Smooth muscle cell (in vitro differentiated cells): ENCODE data around the gene MRNIP. TPM values are rescaled to one million over a fixed set of nuclear protein-coding genes. Genes with fewer than 3 reads are reported as not detected.

Experiments used
- DNase-seq: peaks from one replicate; lab custom pipeline; 2025; ENCODE audit not compliant: unreplicated experiment; lab: John Stamatoyannopoulos, UW
- H2AFZ ChIP-seq: fragments of 200-600 bp; sonication (generic); 2 replicates; pipeline ENCODE4 v1.6.0; 2016; ENCODE audit warnings: antibody characterized with exemption, low read depth, mild to moderate bottlenecking
- H3F3A ChIP-seq: fragments of 200-600 bp; sonication (generic); 2 replicates; pipeline ENCODE4 v1.6.0; 2017; ENCODE audit warnings: antibody characterized with exemption, low read depth
- H3K27ac ChIP-seq: fragments of 200-600 bp; sonication (generic); 2 replicates; pipeline ENCODE4 v1.5.1; 2016; ENCODE audit warnings: low read depth, mild to moderate bottlenecking
- H3K27me3 ChIP-seq: fragments of 200-600 bp; sonication (generic); 2 replicates; pipeline ENCODE4 v1.6.1; 2016; ENCODE audit warnings: low read depth, mild to moderate bottlenecking
- H3K36me3 ChIP-seq: fragments of 200-600 bp; sonication (generic); 2 replicates; pipeline ENCODE4 v1.5.1; 2016; ENCODE audit warnings: low read depth
- H3K4me1 ChIP-seq: fragments of 200-600 bp; sonication (generic); 2 replicates; pipeline ENCODE4 v1.5.1; 2016; ENCODE audit warnings: low read depth
- H3K4me2 ChIP-seq: fragments of 200-600 bp; sonication (generic); 2 replicates; pipeline ENCODE4 v1.6.0; 2016; ENCODE audit warnings: mild to moderate bottlenecking
- H3K4me3 ChIP-seq: fragments of 200-600 bp; sonication (generic); 2 replicates; pipeline ENCODE4 v1.5.1; 2016; ENCODE audit warnings: mild to moderate bottlenecking
- H3K79me2 ChIP-seq: fragments of 200-600 bp; sonication (generic); 2 replicates; pipeline ENCODE4 v1.6.0; 2016; ENCODE audit warnings: low read depth, mild to moderate bottlenecking
- H3K9ac ChIP-seq: fragments of 200-600 bp; sonication (generic); 2 replicates; pipeline ENCODE4 v1.6.0; 2016; ENCODE audit warnings: low read depth
- H3K9me3 ChIP-seq: fragments of 200-600 bp; sonication (generic); replicated peaks from 2 replicates; pipeline ENCODE4 v1.5.1; 2016; ENCODE audit warnings: low read depth
- H4K20me1 ChIP-seq: fragments of 200-600 bp; sonication (generic); 2 replicates; pipeline ENCODE4 v1.6.0; 2016; ENCODE audit warnings: low read depth
- CTCF ChIP-seq: fragments of 200-600 bp; sonication (generic); IDR thresholded peaks from 2 replicates; pipeline ENCODE4 v1.5.1; 2017; ENCODE audit warnings: borderline replicate concordance, mild to moderate bottlenecking, antibody characterized with exemption; ENCODE audit not compliant: insufficient read depth, poor library complexity, severe bottlenecking
- WGBS: methylation state at CpG from one replicate; pipeline ENCODE4 v1.1.7; 2016; ENCODE audit warnings: low lambda C conversion rate; 5-methylcytosine and 5-hydroxymethylcytosine counted together
- polyA plus RNA-seq: library from polyadenylated mRNA; unstranded; fragments of >200 nt; fragmentation: Nextera tagmentation; extraction: Ambion mirVana; gene quantifications from 2 replicates; pipeline ENCODE4 v1.2.1, GENCODE V29; 2016
- total RNA-seq: library from RNA; depleted of rRNA; stranded (reverse); fragments of >200 nt; gene quantifications from 2 replicates; pipeline ENCODE4 v1.2.3, GENCODE V29; 2014

Gene MRNIP
- total and polyA plus RNA-seq, 2 experiments from 2014 or later = 11.9 to 16.5 TPM

GRCh38 chr5:179870952-179871351, 12.3 kb upstream of the MRNIP start:
- H3F3A ChIP-seq = no peaks in the 10 kb centered on the region
- H3K4me3 ChIP-seq = no peak overlapping the region
- H3K27ac ChIP-seq = no peak overlapping the region
- no peaks in the 10 kb centered on the region for H3K4me1 ChIP-seq
- DNase-seq = no peak
- H3K27me3 ChIP-seq = no peaks in the 10 kb centered on the region
- H4K20me1 ChIP-seq = no peaks in the 10 kb centered on the region
- H3K79me2 ChIP-seq = no peaks in the 10 kb centered on the region
- no peak overlapping the region for H3K4me2 ChIP-seq
- no peak for TF ChIP-seq CTCF
- H3K9ac ChIP-seq = no peak overlapping the region
- H3K9me3 ChIP-seq = no peaks in the 10 kb centered on the region
- WGBS = 97% methylated on average over 3 of the region's 3 CpGs
- no peaks in the 10 kb centered on the region for H3K36me3 ChIP-seq
- H2AFZ ChIP-seq = no peak overlapping the region

- no peaks in the 10 kb centered on the region for H3K4me1 ChIP-seq
- H3K79me2 ChIP-seq = no peaks in the 10 kb centered on the region
- H2AFZ ChIP-seq = no peak overlapping the region
- WGBS = 85% methylated on average over 17 of the region's 17 CpGs
- H3K36me3 ChIP-seq = no peaks in the 10 kb centered on the region
- no peaks in the 10 kb centered on the region for H4K20me1 ChIP-seq
- H3K9ac ChIP-seq = no peak overlapping the region
- TF ChIP-seq CTCF = no peak
- DNase-seq = no peak
- H3K9me3 ChIP-seq = no peaks in the 10 kb centered on the region
- H3K4me2 ChIP-seq = no peak overlapping the region
- H3K27ac ChIP-seq = no peak overlapping the region
- H3F3A ChIP-seq = no peaks in the 10 kb centered on the region
- no peaks in the 10 kb centered on the region for H3K27me3 ChIP-seq
- no peak overlapping the region for H3K4me3 ChIP-seq
Measured at GRCh38 chr5:179870403-179870903, 11.8 kb upstream of the MRNIP start.

DNA sequence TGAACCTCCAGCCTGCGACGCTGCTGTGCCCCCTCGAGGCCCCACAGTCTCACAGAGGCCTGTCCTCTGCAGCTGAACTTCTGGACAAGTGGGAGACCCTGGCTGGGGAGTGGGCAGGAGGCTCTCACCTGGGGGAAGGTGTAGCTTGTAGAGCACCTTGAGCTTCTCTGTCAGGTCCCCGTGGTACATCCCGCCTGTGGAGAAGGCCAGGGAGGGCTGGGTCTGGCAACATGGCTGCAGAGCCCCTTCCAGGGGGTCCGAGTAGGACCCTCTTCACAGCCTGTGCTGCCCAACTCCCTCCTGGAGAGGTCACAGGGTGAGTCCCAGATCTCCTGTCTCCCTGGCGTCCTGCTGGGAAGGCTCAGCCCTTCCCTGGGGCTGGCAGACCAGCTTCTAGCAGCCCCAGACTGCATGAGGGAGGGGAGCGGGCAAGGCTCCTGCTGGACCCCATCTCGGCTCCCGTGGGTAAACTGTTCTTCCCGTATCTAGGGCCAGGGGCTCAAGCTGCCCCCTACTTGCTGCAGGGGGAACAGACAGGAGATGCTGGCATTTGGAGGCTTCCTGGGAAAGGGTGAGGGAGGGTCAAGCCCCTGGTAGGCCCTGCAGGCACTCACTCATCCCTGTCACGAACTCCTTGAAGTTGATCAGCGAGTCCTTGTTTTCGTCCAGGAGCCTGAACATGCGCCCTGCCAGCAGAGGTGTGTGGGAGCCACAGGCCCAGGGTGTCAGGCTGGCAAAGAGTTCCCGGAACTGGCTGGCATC, 11.2 kb upstream of the MRNIP start:
- Histone ChIP-seq H3K27me3 (no peaks in the 10 kb centered on the region), H4K20me1 (no peaks in the 10 kb centered on the region), H3K27ac (no peak overlapping the region), H3K79me2 (no peaks in the 10 kb centered on the region), H3K9ac (no peak overlapping the region), H3K4me3 (no peak overlapping the region), H3K4me1 (no peaks in the 10 kb centered on the region), H3K4me2 (no peak overlapping the region), H2AFZ (no peak overlapping the region), H3F3A (no peaks in the 10 kb centered on the region), H3K9me3 (no peaks in the 10 kb centered on the region), H3K36me3 (no peaks in the 10 kb centered on the region)
- DNase-seq = no peak
- no peak for TF ChIP-seq CTCF
- WGBS = 96% methylated on average over 16 of the region's 16 CpGs

DNA sequence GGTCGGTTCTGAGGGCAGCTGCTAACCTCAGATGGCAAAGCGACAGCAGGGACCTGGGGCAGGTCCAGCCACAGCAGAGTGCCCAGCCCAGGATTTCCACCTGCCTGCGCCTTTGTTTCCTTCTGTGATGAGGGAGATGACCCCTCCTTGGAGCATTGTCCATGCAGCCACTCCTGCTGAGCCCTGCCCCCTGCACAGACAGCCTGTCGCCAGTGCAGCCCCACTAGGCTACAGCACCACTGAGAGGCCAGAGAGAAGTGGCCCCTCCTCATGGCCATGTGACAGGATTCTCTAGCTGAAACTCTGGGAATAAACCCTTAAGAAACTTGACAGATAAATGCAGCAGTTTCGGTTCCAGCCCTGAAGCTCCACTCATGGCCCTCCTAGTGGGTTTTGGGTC, 10.5 kb upstream of the MRNIP start:
- no peak for TF ChIP-seq CTCF

More for the DNA sequence above, 10.5 kb upstream of the MRNIP start:
- Histone ChIP-seq H3K36me3 (no peaks in the 10 kb centered on the region), H3K4me3 (no peak overlapping the region), H3K79me2 (no peaks in the 10 kb centered on the region), H3K27me3 (no peaks in the 10 kb centered on the region), H3K9ac (no peak overlapping the region), H3K4me2 (no peak overlapping the region), H3K4me1 (no peaks in the 10 kb centered on the region), H4K20me1 (no peaks in the 10 kb centered on the region), H3K9me3 (no peaks in the 10 kb centered on the region), H3K27ac (no peak overlapping the region), H2AFZ (no peak overlapping the region), H3F3A (no peaks in the 10 kb centered on the region)
- DNase-seq = no peak
- WGBS = 99% methylated on average over 5 of the region's 5 CpGs
